HG03460 (cell line): ENCODE measurements around the gene TKFC.
"Not testable (repeated sequence)": the region's sequence is repeated elsewhere in the genome, so short reads cannot be mapped to it uniquely, and the experiment has no call there.

ENCODE experiments used
- ATAC-seq: cut with Tn5 transposase; IDR thresholded peaks from one replicate; pipeline ENCODE4 v1.9.1; 2021; ENCODE audit not compliant: unreplicated experiment

The TKFC gene

GRCh38 chr11:61362542-61362875 lies 29.5 kb downstream of the TKFC start:
- ATAC-seq = no peak

DNA sequence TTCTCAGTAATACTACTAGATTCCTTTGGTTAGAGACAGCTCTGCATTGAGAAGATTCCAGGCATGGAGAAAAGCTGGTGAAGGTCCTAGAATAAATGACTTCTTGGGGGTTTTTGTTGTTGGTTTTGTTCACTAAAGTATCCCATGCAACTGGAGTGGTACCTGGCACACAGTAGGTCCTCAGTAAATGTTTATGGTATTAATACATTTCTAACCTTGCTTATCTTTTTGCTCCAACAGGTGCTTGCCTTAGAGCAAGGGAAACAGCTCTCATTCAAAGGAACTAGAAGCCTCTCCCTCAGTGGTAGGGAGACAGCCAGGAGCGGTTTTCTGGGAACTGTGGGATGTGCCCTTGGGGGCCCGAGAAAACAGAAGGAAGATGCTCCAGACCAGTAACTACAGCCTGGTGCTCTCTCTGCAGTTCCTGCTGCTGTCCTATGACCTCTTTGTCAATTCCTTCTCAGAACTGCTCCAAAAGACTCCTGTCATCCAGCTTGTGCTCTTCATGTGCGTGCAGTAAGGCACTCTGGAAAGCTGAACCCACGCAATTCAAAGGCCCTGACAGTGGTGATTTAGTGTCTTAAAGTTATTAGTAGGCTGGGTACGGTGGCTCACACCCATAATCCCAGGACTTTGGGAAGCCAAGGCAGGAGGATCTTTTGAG lies 31.1 kb downstream of the TKFC start:
- no peak for ATAC-seq

DNA sequence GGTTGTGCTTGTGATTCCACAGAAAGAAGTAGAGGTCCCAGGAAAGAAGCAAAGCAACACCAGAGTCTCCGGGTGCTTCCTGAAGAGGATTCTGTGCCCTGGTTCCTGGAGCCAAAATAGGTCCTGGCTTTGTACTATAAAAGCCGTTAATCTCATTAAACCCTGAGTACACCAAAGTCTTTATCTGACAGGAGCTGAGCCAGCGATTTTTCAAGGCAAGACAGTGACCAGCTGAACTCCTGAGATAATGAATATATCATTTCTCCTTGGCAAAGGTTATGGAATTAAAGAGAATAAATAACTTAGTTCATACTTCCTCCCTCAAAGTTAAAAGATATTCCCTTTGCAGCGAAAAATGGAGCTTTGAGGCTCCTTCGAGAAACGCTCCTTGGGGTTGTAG lies 34.4 kb downstream of the TKFC start:
- no peak for ATAC-seq

DNA sequence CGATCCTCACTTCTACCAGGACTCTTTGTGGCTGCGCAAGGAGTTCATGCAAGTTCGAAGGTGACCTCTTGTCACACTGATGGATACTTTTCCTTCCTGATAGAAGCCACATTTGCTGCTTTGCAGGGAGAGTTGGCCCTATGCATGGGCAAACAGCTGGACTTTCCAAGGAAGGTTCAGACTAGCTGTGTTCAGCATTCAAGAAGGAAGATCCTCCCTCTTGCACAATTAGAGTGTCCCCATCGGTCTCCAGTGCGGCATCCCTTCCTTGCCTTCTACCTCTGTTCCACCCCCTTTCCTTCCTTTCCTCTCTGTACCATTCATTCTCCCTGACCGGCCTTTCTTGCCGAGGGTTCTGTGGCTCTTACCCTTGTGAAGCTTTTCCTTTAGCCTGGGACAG lies 35.6 kb downstream of the TKFC start:
- no peak for ATAC-seq

GRCh38 chr11:61369372-61370348 lies 36.6 kb downstream of the TKFC start:
- no peak for ATAC-seq

DNA sequence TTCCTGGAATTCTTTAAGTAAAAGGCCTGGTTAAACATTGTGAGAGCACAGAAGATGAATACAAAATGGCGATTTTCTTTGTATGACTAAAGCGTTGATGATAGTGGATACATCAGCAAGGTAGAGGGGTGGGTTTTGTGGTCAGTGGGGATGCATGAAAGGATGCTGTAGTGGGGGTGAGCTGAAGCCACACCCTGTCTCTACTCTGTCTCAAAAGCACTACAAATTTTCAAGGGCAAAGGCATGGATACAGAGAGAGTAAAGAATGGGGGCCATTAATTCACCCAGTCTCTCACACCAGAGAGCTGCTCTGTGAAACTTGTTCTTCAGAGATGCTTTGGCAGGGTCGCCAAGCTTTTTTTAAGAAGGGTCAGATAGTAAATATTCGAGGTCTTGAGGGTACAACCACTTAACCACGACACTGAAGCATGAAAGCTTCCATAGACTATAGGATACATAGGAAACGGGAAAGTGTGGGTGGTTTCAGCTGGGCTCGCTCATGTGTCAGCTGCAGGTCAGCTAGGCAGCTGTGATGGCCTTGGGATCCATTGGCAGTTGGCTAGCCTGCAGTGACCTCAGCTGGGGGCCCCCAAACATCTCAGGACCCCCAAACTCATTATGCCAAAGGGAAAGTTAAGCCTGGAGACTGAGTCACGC lies 37.4 kb downstream of the TKFC start:
- ATAC-seq = no peak

DNA sequence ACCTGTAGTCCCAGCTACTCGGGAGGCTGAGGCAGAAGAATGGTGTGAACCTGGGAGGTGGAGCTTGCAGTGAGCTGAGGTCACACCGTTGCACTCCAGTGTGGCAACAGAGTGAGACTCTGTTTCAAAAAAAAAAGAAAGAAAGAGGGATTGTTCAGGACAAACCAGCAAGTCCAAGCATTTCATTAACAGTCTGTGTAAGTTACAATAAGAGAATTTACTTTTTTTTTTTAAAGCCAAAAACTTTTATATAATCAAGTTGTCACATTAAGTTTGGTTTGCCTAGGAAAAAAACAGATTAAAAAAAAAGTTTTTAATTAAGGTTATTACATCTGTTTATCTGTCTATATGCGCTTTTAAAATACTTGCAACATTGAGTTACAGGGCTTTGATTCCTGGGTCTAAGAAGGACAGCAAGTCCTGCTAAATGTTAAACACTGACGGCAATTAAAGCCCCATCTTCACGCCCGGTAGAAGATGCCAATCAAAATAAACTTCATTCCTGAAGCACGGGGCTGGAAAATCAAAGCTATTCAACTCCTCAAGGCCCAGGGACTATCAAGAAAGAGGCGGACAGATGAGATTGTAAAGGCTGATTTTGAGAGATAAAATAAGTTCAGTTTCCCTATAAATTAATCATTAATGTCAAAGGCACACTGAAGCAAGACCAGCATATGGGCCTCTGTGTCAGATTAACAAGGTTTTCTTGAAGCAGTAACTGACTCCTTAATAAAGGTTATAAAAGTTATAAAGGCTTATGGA lies 39.8 kb downstream of the TKFC start:
- ATAC-seq = no peak

DNA sequence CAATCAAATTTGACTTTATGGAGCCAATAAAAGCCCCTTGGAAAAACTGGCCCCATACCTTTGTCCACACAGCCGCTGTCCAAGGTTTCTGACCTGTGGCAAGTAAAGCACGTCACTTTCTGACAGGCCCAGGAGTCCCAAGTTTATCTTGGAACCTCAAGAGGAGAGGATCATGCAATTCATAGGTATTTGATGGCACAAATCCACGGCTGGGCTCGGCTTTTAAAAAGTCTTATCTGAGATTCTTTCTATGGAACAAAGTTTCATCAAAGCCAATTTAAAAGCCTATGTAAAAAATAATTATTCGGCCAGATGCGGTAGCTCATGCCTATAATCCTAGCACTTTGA lies 42.7 kb downstream of the TKFC start:
- ATAC-seq = no peak

GRCh38 chr11:61377461-61378160 lies 44.6 kb downstream of the TKFC start:
- no peak for ATAC-seq

GRCh38 chr11:61378713-61379313 lies 45.8 kb downstream of the TKFC start:
- no peak for ATAC-seq

GRCh38 chr11:61380884-61381283 lies 47.9 kb downstream of the TKFC start:
- ATAC-seq = no peak

GRCh38 chr11:61383859-61384258 lies 50.8 kb downstream of the TKFC start:
- not testable (repeated sequence) for ATAC-seq

DNA sequence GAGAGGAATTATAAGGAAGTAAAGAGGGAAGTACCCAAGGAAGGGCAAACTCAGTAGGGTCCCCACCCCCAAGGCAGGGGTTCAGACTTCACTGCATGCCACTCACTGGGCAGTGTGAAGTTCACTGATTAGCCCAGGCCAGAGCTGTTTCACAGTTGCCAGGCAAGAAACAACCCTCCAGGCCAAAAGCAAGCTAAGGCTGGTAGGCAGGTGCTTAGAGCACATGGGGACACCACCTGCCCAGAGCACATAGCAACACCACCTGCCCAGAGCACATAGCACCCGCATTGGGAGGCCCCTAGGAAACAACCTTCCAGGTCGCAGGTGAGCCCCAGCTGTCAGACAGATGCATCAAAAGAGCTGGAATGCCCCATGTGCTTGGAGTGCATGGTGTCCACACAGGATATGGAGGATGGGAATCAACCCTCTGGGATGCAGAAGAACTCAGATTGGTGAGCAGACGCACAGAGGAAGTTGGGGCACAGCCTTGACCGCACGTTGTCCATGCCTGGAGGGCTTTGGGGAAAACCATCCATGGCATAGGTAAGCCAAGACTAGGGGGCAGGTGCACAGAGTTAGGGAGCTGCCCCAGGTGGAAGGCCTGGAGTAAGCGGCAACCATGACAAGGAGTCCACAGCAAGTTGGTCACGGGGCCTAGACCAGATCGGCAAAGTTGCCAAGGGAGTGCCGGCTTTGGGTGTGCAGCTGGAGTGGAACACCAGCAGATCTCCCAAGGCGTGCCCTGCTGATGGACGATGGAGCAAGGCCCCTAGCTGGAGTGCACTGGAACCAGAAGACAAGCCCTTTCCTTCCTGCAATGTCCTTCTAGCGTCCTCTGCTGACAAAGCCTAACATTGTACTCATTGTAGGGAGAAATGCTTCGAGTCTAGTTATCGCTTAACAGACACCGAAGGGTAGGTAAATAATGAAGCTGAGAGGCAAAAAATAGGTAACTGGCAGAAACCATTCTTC lies 51.5 kb downstream of the TKFC start:
- no peak for ATAC-seq

GRCh38 chr11:61390161-61390560 lies 57.1 kb downstream of the TKFC start:
- ATAC-seq = no peak

- ATAC-seq = no peak
These were observed 60.1 kb downstream of the TKFC start for GRCh38 chr11:61392981-61393595.
